HG02623 (cell line): ENCODE data around the gene IPO11.
A peak's percentile ranks its signal among the peaks of the same experiment; 100 is the strongest.
"Not testable (repeated sequence)": the region's sequence is repeated elsewhere in the genome, so short reads cannot be mapped to it uniquely, and the experiment has no call there.

Source experiments
- ATAC-seq: cut with Tn5 transposase; IDR thresholded peaks from one replicate; pipeline ENCODE4 v1.9.1; 2021; ENCODE audit warnings: moderate library complexity; ENCODE audit not compliant: unreplicated experiment

IPO11 gene

DNA sequence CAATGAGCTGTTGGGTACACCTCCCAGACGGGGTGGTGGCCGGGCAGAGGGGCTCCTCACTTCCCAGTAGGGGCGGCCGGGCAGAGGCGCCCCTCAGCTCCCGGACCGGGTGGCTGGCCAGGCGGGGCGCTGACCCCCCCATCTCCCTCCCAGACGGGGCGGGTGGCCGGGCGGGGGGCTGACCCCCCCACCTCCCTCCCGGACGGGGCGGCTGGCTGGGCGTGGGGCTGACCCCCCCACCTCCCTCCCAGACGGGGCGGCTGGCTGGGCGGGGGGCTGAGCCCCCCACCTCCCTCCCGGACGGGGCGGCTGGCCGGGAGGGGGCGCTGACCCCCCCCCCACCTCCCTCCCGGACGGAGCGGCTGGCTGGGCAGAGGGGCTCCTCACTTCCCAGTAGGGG is 100.5 kb downstream of the IPO11 start:
- not testable (repeated sequence) for ATAC-seq

DNA sequence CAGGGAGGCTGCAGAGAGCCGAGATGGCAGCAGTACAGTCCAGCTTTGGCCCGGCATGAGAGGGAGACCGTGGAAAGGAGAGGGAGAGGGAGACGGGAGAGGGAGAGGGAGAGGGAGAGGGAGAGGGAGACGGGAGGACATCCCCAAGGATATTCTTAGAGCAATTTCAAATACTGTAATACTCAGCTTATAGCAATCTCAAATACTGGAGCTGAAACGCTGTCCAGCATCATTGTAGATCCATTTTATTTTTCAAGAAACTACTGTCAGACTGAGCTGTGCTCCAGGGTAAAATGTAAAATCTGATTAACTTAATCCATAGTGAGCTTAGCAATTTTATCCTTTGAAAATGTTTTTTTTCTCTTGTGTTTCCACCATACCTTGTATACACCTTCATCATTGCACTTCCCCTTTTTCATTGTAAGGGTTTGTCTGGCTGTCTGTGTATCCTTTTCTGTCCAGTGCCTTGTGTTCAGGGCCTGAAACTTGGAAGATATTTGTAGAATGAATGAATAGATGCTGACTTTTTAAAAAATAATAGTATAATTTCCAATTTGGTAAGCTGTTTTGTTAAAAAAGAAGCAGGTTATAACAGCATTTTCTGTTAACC is 102.1 kb downstream of the IPO11 start:
- no peak for ATAC-seq

DNA sequence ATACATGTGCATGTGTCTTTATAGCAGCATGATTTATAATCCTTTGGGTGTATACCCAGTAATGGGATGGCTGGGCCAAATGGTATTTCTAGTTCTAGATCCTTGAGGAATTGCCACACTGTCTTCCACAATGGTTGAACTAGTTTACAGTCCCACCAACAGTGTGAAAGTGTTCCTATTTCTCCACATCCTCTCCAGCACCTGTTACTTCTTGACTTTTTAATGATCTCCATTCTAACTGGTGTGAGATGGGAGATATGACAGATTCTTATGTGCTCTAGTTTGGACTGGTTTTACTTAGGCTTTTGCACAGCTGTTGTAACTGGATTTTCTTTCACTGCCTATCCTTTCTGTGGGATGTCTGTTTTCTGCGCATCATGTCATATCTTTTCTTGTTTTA is 108.2 kb downstream of the IPO11 start:
- not testable (repeated sequence) for ATAC-seq

DNA sequence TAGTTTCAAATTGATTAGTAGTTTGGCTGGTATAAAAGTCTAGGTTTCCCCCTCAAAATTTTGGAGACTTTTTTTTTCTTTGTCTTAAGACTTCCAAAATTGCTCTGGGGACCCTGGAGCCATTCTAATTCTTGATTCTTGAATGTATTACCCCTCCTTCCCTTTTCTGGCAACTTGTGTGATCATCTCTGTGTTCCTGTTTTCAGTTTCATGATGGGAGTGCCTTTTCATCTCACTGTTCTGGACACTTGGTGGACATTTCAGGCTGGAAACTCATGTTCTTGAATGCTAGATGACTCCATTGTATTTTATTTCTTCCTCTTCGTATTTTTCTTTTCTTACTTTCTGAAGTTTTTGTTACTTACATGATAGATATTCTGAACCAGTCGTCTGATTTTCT is 108.8 kb downstream of the IPO11 start:
- ATAC-seq: no peak

DNA sequence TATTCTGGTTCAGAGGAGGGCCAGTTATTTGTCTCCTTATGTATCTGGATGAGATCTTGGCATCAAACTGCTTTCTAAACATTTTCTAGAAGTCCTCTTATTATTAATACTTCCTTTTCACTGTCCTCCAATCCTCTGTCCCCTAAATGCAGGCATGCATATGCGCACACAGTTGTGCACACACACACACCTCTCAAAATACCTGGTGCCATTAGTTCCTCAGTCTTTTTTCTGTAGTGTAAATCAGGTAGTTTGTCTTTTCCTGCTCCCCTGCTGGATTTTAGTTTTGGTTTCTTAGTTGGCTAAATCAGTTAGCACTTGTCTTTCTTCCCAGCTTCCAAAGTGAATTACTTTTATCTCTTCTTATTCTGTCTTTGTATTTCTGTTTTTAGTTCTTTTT is 110.2 kb downstream of the IPO11 start:
- no peak for ATAC-seq

DNA sequence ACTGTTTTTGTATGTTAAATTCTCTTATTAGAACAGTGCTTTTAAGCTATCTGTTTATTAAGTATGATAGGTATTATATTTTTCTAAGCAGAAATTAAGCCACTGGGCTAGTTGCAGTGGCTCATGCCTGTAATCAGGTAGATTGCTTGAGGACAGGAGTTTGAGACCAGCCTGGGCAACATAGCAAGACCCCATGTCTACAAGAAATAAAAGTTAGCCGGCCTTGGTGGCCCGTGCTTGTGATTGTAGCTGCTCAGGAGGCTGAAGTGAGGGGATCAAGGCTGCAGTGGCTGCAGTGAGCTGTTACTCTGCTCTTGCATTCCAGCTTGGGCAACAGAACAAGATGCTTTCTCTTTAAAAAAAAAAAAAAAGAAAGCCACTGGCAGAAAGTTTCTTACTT is 121.0 kb downstream of the IPO11 start:
- ATAC-seq: no peak

DNA sequence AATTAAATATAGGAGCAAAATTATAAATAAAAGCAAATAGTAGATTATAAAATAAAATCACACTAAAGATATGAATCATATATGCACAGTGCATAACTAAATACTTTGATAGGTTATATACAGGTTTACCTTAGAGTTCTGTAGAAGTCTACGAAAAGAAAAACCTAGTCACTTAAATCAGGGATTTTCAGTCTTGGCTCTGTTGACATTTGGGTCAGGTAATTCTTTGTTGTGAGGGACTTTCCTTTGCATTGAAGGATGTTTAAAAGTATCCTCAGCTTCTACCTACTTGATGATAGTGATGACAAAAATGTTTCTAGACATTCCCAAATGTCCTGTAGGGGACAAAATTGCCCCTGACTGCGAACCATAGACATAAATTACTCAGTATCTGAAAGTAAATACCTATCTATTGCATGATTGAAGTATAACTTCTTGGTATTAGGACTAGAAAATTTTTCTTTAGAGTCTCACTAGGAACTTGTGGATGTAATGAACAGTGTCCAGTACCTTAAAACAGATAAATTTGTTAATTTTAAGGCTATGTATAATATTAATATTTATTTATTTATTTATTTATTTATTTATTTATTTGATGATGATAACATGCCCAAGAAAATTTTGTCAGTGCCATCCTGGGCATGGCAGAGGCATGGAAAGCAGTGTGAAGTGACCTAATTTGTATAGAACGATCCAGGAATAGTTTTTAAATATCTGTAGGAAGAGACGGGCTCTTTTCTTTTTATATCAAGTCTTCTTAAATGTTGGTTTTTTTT is 122.1 kb downstream of the IPO11 start:
- no peak for ATAC-seq

DNA sequence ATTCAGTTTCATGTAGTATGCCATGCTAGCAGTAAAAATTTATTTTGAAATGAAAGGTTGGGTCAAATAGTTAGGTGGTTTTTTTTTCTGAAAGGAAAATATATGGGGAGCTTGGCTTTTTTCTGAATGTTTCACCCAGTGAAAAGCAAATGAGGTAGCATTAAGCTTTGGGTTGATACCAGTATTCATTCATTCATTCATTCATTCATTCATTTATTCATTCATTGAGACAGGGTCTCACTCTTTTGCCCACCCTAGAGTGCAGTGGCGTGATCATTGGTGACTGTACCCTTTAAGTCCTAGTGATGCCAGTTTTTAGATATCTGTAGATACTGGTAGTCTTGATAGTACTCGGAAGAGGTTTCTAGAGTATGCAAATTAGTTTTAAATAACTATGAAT is 123.7 kb downstream of the IPO11 start:
- ATAC-seq: no peak

DNA sequence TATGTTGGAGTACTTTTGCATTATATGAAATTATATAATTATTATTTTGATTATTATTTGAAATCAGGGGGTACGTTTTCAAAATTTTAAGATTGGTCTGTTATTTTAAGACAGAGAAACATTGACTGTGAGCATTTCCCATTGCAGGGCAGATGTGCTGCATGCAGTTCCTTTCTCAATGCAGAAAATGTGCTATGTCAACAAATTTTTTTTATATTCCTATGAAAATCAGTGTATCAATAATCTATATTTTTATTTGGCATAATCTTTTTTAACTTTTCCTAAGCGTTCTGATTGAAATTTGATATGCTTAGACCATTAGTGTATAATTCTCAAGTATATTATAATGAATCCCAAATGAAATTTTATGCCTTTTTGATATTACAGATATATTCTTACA is 124.2 kb downstream of the IPO11 start:
- ATAC-seq: no peak

DNA sequence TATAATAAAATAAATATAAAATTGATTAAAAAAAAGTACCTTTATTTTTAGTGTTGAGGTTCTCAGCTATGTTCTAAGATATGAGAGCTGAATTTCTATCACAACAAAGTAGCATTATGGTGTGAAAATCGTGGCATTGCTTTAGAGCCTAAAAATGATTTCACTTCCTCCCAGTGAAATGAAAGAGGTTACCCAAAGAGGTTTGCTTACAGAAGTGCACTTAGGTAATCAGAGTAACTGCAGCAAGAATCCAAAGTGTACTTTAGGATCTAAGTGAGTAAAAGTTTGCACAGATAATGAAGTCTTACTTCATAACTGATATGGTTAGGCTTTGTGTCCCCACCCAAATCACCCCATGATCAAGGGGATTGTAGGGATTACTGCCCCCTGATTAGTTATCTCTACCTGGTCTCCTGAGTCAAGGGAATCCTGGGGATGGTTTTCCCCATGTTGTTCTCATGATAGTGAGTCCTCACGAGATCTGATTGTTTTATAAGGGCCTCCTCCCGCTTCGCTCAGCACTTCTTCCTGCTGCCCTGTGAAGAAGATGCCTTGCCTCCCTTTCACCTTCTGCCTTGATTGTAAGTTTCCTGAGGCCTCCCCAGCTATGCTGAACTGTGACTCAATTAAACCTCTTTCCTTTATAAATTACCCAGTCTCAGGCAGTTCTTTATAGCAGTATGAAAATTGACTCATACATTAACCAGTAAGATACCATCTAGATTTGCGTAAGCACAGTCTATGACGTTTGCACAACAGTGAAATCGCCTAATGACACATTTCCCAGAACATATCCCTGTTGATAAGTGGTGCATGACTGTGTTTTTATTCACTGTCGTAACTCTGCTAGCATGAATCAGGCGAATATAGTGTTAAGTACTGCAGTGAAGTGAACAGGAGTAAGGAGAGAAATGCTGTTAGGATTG is 125.7 kb downstream of the IPO11 start:
- peak; percentile 47 for ATAC-seq

DNA sequence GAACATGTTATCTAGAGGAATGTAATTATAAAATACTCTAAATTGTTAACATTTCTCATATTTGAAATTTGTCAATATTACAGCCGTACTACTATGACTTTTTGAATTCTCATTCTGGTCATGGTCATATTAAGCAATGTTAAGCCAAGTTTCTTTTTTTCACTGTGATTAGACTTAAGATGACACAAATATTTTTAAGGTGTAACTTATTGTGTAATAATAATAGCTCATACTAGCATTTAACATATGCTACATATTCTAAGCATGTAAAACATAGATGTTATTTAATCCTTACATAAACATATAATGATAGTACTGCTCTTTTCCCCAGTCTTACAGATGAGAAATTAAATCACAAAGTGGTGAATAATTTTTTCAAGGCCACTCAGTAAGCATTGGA is 130.2 kb downstream of the IPO11 start:
- no peak for ATAC-seq

DNA sequence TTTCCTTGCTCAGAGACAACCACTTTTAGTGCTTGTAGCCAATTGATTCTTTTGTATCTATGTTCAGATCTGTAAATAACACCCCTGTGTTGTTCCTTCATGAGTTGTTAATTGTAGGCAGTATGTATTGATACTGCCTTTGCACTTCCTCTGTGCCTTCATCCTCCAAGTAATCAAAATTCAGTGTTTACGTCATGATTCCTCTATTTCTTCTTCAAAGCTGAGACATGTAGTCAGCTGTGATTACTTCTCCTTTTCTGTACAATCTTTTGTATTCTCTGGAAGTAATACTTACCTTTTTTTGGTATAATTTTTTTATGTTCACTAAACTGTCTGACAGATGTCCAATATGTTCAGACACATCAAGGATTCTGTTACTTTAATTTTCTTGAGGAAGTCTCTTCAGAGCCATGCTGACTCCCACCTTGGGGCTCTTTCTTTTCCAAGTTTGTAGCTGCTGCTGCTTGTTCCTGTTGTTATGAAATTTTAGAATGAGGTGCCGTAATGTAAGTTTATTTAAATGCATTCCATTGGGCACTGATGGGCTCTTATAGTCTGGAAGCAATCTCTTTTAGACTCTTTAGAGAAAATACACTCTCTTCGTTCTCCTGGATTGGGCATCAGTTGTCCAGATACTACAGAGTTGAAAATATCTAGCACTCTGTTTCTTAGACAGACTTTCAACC is 135.5 kb downstream of the IPO11 start:
- no peak for ATAC-seq

DNA sequence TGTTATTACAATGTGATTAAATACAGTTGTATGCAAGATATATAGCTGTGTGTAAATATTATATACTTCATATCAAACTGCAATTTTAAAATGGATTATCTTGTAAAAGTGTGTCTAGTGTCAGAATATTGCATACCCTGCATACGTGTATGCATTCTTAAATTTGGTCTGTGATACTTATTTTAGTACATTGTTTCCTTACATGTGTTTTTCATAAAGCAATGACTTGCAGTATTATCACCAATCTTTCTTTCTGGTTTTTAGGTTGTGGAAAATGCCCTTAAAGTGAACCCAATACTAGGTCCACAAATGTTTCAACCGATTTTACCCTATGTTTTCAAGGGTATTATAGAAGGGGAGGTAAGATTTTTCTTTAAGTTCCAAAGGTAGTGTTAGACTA is 137.5 kb downstream of the IPO11 start:
- no peak for ATAC-seq

DNA sequence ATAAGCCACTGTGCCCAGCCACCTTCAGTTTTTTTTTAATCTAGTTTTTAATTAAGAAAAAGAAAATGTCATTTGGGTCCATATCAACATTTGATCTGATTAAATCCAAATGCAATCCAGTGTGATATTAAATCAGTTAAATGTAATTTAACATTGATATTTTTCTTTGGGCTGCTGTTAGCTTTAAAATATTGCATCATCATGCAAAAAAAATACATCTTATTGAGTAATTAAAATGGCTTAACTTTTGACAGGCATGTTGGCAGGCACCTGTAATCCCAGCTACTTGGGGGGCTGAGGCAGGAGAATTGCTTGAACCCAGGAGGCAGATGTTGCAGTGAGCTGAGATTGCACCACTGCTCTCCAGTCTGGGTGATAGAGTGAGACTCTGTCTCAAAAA is 143.4 kb downstream of the IPO11 start:
- ATAC-seq: no peak

DNA sequence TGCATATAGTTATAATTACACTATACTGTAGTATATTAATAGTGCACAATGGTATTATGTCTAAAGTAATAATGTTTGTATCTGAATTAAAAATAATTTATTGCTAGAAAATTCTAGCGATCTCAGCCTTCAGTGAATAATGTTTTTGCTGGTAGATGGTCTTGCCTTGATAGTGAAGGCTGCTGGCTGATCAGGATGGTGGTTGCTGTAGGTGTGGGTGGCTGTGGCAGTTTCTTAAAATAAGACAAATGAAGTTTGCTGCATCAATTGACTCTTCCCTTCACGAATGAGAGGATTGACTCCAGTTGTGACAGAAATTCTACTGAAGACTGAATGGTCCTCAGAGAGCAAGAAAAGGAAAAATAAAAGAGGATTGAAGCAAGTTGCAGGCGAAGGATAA is 146.4 kb downstream of the IPO11 start:
- ATAC-seq: no peak

DNA sequence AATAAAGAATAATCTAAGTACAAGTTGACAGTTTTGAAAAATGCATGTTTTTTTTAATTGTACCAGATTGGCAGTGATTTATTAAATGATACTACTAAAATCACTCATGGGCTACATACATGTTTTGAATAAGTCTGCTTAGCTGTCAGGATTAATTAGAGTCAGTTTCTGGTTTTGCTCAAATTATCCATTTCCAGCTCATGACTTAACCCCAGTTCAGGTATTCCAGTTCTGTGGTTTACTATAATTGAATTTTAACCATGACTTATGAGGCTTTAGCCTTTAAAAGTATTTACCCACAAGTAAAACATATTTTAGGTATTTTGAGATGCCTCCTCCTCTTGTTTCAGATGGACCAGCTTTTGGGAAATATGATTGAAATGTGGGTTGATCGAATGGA is 148.2 kb downstream of the IPO11 start:
- no peak for ATAC-seq

DNA sequence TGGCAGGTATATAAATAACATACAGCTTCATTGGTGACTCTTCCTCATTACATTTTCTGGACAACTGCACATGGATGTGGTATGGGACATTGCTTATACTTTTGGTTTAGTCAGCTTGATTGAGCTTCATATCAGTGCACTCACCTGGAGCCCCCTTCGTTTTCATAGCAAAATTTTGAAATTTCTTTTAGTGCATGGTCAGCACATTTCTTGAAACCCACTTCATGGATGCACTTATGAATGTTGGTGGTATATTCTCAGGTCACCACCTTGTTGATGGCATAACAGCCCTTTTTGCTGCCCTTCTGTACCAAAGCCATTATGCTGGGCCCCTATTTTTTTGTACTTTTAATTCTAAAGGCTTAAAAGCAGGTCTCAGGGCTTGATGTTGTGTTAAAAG is 149.3 kb downstream of the IPO11 start:
- ATAC-seq: no peak

DNA sequence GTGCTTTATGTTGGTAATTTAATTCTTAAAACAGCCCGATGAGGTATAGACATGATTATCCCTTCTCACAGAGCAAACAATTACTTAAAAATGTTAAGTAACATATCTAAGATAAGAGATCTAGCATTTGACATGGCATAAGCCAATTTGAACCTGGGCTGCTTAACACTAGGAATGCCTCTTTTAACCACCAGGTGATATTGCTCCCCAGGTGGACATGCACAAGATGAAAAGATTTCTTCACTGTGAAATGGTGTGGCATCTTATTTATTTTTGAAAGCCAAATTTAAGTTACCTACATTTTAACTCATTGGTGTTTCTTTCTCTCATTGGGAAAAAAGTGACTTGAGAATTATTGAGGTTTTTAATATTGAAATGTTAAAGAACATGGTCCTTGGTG is 150.3 kb downstream of the IPO11 start:
- no peak for ATAC-seq

DNA sequence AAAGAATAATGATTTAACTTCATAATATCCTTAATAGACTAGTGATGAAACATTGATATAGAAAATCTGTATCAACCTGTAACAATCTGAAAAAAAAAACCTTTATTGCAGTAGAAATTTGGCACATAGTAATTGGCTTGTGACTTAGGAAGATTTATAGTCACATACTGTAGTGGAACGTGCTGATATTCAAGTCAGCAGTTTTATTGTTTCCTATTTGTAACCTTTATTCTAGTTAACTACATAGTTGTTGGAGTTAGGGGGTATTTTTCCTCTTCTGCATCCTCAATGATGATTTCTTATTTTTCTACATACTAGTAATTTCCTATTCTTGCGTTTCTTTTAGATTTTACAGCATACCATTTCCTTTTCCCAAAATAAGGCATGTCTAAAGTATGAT is 151.5 kb downstream of the IPO11 start:
- ATAC-seq: no peak

DNA sequence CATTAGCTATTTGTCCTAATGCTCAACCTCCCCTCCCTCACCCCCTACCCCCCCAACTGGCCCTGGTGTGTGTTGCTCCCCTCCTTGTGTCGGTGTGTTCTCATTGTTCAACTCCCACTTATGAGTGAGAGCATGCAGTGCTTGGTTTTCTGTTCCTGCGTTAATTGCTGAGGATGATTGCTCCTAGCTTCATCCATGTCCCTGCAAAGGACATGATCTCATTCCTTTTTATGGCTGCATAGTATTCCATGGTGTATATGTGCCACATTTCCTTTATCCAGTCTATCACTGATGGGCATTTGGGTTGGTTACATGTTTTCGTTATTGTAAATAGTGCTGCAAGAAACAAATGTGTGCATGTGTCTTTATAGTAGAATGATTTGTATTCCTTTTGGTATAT is 153.2 kb downstream of the IPO11 start:
- not testable (repeated sequence) for ATAC-seq

DNA sequence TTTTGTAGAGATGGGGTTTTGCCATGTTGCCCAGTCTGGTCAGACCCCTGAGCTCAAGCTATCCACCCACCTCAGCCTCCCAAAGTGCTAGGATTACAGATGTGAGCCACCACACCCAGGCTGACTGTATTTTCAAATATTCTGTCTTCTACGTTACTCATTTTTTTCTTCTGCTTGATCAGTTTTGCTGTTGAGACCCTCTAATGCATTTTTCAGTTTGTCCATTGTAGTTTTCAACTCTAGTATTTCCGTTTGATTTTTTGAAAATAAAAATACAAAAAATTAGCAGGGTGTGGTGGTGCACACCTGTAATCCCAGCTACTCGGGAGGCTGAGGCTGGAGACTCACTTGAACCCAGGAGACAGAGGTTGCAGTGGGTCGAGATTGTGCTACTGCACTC is 155.6 kb downstream of the IPO11 start:
- ATAC-seq: no peak
